GM18867 (cell line): ENCODE data around the gene BTG4.

Source experiments
- ATAC-seq: cut with Tn5 transposase; IDR thresholded peaks from one replicate; pipeline ENCODE4 v1.9.1; 2021; ENCODE audit warnings: mild to moderate bottlenecking, moderate library complexity; ENCODE audit not compliant: unreplicated experiment

Gene BTG4

DNA sequence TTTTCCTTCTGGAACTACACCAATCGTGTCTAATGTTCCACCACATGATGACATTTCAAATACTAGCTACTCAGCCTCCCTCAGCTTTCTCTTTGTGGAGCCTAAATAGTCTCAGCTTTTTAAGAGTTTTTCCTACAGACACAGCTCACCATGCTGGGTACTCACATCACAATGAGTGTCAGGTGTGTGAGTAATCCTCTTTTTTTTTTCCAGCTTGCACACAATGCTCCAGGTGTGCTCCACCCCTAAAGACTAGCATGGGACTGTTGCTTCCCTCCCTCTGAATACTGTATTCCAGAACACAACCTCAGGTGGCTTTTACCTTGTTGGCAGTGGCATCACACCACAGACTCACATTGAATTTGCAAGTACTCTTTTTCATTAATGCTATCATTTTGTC lies 11.7 kb downstream of the BTG4 start:
- no peak for ATAC-seq

GRCh38 chr11:111499483-111499882 lies 12.7 kb downstream of the BTG4 start:
- ATAC-seq: no peak

GRCh38 chr11:111494040-111494439 lies 18.1 kb downstream of the BTG4 start:
- ATAC-seq: no peak

DNA sequence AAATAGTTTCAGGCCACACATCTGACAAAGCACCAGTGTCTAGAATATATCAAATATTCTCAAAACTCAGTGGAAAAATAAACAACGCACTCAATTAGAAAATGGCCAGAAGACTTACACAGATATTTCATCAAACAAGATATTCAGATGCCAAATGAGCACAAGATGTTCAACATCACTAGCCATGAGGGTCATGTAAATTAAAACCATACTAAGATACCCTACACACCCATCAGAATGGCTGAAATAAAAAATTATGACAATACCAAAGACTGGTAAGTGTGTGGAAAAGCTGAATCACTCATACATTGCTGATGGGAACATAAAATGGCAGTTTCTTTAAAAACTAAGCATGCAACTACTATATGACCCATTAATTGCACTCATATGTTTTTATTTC lies 21.7 kb downstream of the BTG4 start:
- no peak for ATAC-seq

- ATAC-seq: no peak
These were observed 28.8 kb downstream of the BTG4 start for GRCh38 chr11:111483431-111483830.

DNA sequence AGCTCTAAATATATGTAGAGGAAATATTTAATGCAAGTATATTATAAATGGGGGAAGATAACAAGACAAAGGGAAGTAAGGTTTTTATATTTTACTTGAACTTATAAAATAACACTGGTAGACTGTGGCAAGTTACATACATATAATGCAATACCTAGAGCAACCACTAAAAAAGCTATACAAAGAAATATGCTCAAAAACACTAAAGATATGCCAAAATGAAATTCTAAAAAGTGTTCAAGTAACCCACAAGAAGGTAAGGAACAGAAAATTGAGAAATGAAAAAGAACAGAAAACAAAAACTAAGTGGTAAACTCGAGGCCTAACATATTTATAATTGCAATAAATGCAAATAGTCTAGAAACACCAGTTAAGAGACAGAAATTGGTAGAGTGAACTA lies 32.5 kb downstream of the BTG4 start:
- ATAC-seq: no peak

- no peak for ATAC-seq
These were observed 34.3 kb downstream of the BTG4 start for GRCh38 chr11:111477898-111478297.

DNA sequence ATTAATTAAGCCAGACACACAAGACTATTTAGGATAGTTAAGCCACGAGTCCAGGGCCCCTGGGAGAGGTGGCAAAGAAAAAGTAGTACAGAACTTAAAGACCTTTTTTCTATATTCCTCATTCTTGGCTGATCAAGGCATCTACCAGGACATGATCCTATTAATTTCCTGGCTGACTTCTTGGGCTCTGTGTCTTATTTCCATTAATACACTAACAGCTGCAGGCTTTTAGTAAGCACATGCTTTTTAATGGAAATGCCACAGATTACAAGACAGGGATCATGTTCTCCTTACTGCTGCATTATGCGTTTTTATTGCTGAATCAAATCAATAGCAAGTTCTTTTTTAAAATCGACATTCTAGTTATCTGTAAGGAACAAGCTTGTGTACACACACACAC lies 35.2 kb downstream of the BTG4 start:
- no peak for ATAC-seq

GRCh38 chr11:111476366-111476765 lies 35.8 kb downstream of the BTG4 start:
- no peak for ATAC-seq

- no peak for ATAC-seq
These were observed 37.8 kb downstream of the BTG4 start for GRCh38 chr11:111474432-111474831.

DNA sequence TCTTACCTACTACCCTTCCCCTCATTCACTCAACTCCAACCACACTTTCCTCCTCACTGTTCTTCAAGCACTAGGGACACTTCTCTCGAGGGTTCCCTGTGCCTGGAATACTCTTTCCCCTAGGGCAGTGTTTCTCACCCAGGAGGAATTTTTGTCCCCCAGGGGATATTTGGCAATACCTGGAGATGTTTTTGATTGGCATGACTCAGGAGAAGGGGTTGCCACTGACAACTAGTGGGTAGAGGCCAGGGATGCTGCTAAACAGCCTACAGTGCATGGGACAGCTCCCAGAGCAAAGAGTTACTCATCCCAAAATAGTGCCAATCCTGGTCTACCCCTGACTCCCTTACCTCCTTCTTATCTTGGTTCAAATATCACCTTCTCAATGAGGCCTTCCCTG lies 40.0 kb downstream of the BTG4 start:
- no peak for ATAC-seq

DNA sequence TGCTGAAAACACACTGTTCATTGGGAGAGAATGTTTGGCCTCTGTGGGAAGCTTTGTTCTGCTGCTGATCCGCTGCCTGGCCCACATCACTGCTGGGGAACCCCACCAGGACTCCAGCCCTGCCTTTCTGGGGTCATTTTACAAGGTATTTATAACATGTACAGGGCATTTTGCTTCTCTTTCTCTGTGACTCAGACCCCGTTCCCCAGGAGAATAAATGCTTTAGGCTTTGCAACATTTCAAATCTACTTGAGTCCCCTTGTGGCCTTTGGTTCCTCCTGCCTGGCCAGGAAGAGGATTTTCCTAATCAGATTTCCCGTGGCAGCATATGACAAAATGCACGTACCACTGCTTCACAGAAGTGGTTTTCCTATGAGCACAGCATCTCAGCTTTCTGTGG lies 43.0 kb downstream of the BTG4 start:
- ATAC-seq: no peak

- ATAC-seq: no peak
These were observed 45.6 kb downstream of the BTG4 start for GRCh38 chr11:111466615-111467014.

DNA sequence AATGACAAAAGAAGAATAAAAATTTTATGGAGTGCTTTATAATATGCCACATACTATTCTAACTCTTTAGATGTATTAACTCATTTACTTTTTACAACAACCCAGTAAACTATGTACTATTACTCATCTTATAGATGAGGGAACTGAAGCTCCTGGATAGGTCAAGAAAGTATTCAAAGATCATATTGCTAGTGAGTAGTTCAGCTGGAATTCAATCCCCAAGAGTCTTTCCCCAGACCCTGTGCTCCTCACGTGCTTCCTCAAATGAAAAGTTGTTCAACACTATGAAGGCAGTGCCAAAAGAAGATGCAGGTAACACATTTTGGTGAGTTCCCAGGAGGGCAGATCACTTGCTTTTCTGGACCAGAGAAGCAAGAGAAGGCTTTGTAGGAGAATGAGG lies 46.8 kb downstream of the BTG4 start:
- ATAC-seq: no peak

GRCh38 chr11:111463276-111463675 lies 48.9 kb downstream of the BTG4 start:
- no peak for ATAC-seq

GRCh38 chr11:111462329-111462728 lies 49.9 kb downstream of the BTG4 start:
- no peak for ATAC-seq

GRCh38 chr11:111461460-111462235 lies 50.5 kb downstream of the BTG4 start:
- ATAC-seq: no peak

- ATAC-seq: no peak
These were observed 51.3 kb downstream of the BTG4 start for GRCh38 chr11:111460856-111461255.

- no peak for ATAC-seq
These were observed 51.8 kb downstream of the BTG4 start for GRCh38 chr11:111460340-111460739.

DNA sequence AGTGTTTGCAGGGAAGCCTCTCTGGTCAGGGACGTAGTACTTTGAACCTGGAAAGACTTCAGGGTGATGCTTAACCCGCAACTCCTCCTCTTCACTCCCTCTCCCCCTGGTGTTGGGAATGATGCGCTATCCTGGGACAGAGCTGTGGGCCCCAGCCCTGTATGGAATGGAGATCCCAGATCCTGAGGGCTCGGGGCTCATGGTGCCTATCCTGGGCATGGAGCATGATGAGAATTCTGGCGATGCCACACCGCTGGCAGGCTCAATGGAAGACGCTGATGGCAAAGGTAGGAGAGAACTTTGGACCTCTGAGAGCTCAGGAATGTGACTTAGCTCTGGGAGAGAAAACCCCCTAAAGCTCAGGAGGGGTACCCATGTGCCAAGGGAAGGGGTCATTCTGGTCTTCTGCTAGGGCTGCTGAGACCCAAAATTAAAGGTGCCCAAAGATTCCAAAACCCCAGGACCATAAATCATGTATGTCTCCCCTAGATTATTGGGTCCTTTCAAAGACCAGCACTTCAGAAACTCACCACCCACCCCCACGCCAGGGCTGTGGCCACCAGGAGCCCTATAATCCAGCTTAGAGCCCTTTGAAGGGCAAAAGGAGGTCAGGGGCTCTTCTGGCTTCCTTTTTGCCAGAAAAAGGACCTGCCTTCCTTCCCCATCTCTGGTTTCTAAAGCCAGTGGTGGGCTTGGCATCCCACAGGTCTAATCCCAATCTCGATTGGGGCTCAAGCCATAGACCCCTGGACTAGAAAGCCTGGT lies 52.5 kb downstream of the BTG4 start:
- ATAC-seq: no peak

DNA sequence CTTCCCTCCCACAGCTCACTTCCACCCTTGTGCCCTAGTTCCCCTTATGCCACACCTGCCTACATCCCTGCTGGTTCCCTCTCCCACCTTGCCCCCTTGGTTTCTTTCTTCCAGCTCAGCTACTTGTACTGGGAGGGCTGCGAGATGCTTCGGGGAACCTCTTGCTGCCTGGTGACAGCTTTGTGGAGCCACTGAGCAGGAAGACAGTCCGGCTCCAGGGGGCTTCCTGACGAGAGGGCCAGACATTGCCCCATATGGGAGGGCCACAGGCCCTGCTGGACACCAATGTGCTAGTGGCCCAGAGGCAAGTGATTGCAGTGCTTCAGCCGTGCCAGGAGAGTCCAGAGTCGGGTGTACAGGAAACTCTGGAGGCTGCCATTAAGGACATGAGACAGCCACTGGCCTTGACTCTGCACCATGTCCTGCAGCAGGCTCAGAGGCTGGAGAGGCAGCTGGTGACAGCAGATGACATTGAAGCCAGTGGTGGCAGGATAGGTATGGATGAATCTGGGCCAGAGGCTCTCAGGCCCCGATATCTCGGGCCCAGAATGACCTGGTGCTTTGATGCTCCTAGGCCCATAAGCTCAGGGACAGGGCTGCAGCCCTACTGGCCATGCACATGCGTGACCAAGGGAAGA lies 54.3 kb downstream of the BTG4 start:
- ATAC-seq: no peak
